K562 (cell line): Measurements from ENCODE around the gene DIAPH3. TPM values are rescaled to one million over a fixed set of nuclear protein-coding genes. Genes with fewer than 3 reads are reported as not detected.

ENCODE experiments used
- ATAC-seq: fragments of 200-7000 bp; cut with Tn5 transposase; 3 replicates; pipeline ENCODE4 v1.9.1; 2020; ENCODE audit warnings: moderate library complexity
- BruUV-seq: library from RNA; stranded (reverse); fragments of 400-500 nt; replicated peaks from 2 replicates; lab custom pipeline; 2021; lab: Mats Ljungman, UMichigan
- CTCF ChIA-PET: fragments of 300-600 bp; formaldehyde crosslinking; extraction: SDS; loops from one replicate; lab custom pipeline; 2021; ENCODE audit warnings: low intra/inter-chr PET ratio; lab: Yijun Ruan, JAX
- POLR2A ChIA-PET: fragments of 300-600, 350-650 bp; sonication (Branson Sonifier 250); formaldehyde crosslinking; extraction: SDS; loops from one replicate; lab custom pipeline; 2021; ENCODE audit warnings: antibody characterized with exemption, inconsistent platforms; lab: Yijun Ruan, JAX
- DNase-seq, 4 experiments: peaks; one replicate each; pipeline versions ENCODE4 v3.0.0 to v3.0.0-alpha.2; 2011 to 2018; ENCODE audit warnings: low spot score in 3 of 4, mixed read lengths in 3 of 4; ENCODE audit errors: extremely low read depth in 1 of 4
- FAIRE-seq: peaks from 2 replicates; lab custom pipeline; 2011; peaks lifted over from hg19 to GRCh38; lab: Jason Lieb, UNC
- H2AFZ ChIP-seq: 2 replicates; pipeline ENCODE4 v1.6.0; 2011; ENCODE audit warnings: low read depth, low read length, control low read depth, inconsistent platforms
- H3K27ac ChIP-seq: fragments of 200-600 bp; 3 replicates; pipeline ENCODE4 v1.8.0; 2011; ENCODE audit warnings: low read depth, mild to moderate bottlenecking, control low read depth, inconsistent platforms, low read length, moderate library complexity, mixed read lengths; ENCODE audit errors: extremely low read depth
- H3K27me3 ChIP-seq, 2 experiments: fragments of 300-600 bp in 1 of 2; 2 replicates in 1 of 2; 3 replicates in 1 of 2; pipeline versions ENCODE4 v1.6.0 to v1.8.0; 2011; ENCODE audit warnings: inconsistent platforms in 2 of 2, low read length in 2 of 2, mild to moderate bottlenecking in 1 of 2, mixed read lengths in 1 of 2, moderate library complexity in 1 of 2; ENCODE audit not compliant: control insufficient read depth in 2 of 2, insufficient read depth in 2 of 2
- H3K36me3 ChIP-seq: fragments of 300-600 bp; 3 replicates; pipeline ENCODE4 v1.8.0; 2011; ENCODE audit warnings: mild to moderate bottlenecking, low read length, inconsistent platforms; ENCODE audit not compliant: control insufficient read depth, insufficient read depth
- H3K4me1 ChIP-seq, 2 experiments: fragments of 200-600 bp in 1 of 2; replicated peaks in 1 of 2; 2 replicates in 1 of 2; 3 replicates in 1 of 2; pipeline versions ENCODE4 v1.5.1 to v1.8.0; 2011; ENCODE audit warnings: inconsistent platforms in 2 of 2, low read length in 2 of 2, mild to moderate bottlenecking in 1 of 2, mixed read lengths in 1 of 2, moderate library complexity in 1 of 2; ENCODE audit not compliant: control insufficient read depth in 2 of 2, insufficient read depth in 2 of 2
- H3K4me2 ChIP-seq: 2 replicates; pipeline ENCODE4 v1.6.1; 2011; ENCODE audit warnings: low read length, control low read depth, inconsistent platforms, mixed read lengths; ENCODE audit not compliant: insufficient read depth
- H3K4me3 ChIP-seq: fragments of 200-600 bp; sonication (generic), shearing (Covaris generic); 2 replicates; pipeline ENCODE4 v1.5.1; 2016; ENCODE audit warnings: control low read depth, inconsistent platforms
- H3K79me2 ChIP-seq: fragments of 200-600 bp; 3 replicates; pipeline ENCODE4 v1.8.0; 2011; ENCODE audit warnings: low read length, inconsistent platforms; ENCODE audit not compliant: control insufficient read depth, insufficient read depth
- H3K9ac ChIP-seq, 2 experiments: 2 replicates each; pipeline versions ENCODE4 v1.6.0 to v1.6.1; 2011; ENCODE audit warnings: low read depth in 2 of 2, low read length in 2 of 2, control low read depth in 1 of 2, inconsistent platforms in 1 of 2, mild to moderate bottlenecking in 1 of 2, mixed read lengths in 1 of 2; ENCODE audit not compliant: insufficient read depth in 1 of 2
- H3K9me1 ChIP-seq: one replicate; pipeline ENCODE4 v1.6.0; 2011; ENCODE audit warnings: inconsistent platforms, mild to moderate bottlenecking, low read length, moderate library complexity; ENCODE audit not compliant: control insufficient read depth, insufficient read depth
- H3K9me3 ChIP-seq: replicated peaks from 2 replicates; pipeline ENCODE4 v1.5.1; 2011; ENCODE audit warnings: low read depth, low read length, inconsistent platforms; ENCODE audit not compliant: control insufficient read depth, insufficient read depth
- H4K20me1 ChIP-seq: replicated peaks from 2 replicates; pipeline ENCODE4 v1.6.1; 2011; ENCODE audit warnings: low read length, inconsistent platforms, mixed read lengths; ENCODE audit not compliant: control insufficient read depth, insufficient read depth
- CUX1 ChIP-seq: fragments of 200-800 bp; sonication (Bioruptor generic); IDR thresholded peaks from 2 replicates; pipeline ENCODE4 v1.6.1; 2016; ENCODE audit warnings: missing genetic modification characterization, missing compliant biosample characterization
- DPF2 ChIP-seq: fragments of 450-650 bp; IDR thresholded peaks from 2 replicates; pipeline ENCODE4 v1.6.1; 2016
- MXI1 ChIP-seq: IDR thresholded peaks from 2 replicates; pipeline ENCODE4 v1.6.1; 2011; ENCODE audit warnings: low read depth, mild to moderate bottlenecking, improper control_type of control experiment, low read length
- PTRF ChIP-seq: fragments of 450-650 bp; IDR thresholded peaks from 2 replicates; pipeline ENCODE4 v1.6.1; 2016; ENCODE audit warnings: mild to moderate bottlenecking, missing genetic modification characterization, missing compliant biosample characterization
- SMARCB1 ChIP-seq: IDR thresholded peaks from 2 replicates; pipeline ENCODE4 v1.6.1; 2011; ENCODE audit warnings: improper control_type of control experiment, low read depth; ENCODE audit not compliant: insufficient read length
- ZNF778 ChIP-seq: fragments of 450-650 bp; formaldehyde crosslinking; IDR thresholded peaks from 2 replicates; pipeline ENCODE4 v1.4.0; 2020; ENCODE audit warnings: mild to moderate bottlenecking, moderate library complexity
- WGBS: fragments of 100-300 bp; shearing (Covaris generic); methylation state at CpG from one replicate; pipeline ENCODE4 v1.1.6; 2016; ENCODE audit warnings: low coverage, mixed read lengths; ENCODE audit not compliant: insufficient coverage; ENCODE audit errors: missing lambda C conversion rate; 5-methylcytosine and 5-hydroxymethylcytosine counted together
- in situ Hi-C: fragments of 300-500 bp; cut with MboI; formaldehyde crosslinking; loops from 4 replicates; pipeline ENCODE4 v1.15.0; 2018; ENCODE audit warnings: inconsistent platforms, mixed read lengths
- intact Hi-C: fragments of 100-400 bp; cut with micrococcal nuclease; formaldehyde crosslinking; loops from 2 replicates; pipeline ENCODE4 v1.14.2; 2022
- polyA plus RNA-seq, 8 experiments: library from polyadenylated mRNA; depleted of rRNA in 4 of 8; stranded (reverse) in 5 of 8; unstranded in 3 of 8; fragments of >200 nt; fragmentation: Nextera tagmentation in 2 of 8; fragmentation: Illumina TruSeq in 1 of 8; extraction: Ambion mirVana in 2 of 8; extraction: Trizol in 1 of 8; gene quantifications; 2 replicates each; pipeline versions ENCODE4 v1.2.1 to v1.2.3, GENCODE V29; 2011 to 2014; ENCODE audit warnings: inconsistent platforms in 1 of 8, missing spikeins in 1 of 8
- total RNA-seq, 7 experiments: library from RNA; depleted of rRNA in 6 of 7; stranded (reverse); fragments of >200 nt in 6 of 7; fragmentation: Illumina TruSeq in 2 of 7; extraction: Trizol in 2 of 7; gene quantifications; 2 replicates each; pipeline versions ENCODE4 v1.2.1 to v1.2.3, GENCODE V29; 2011 to 2021; ENCODE audit warnings: low replicate concordance in 1 of 7
- TF ChIP-seq, protein P1 (sequence below): sonication (generic); formaldehyde crosslinking; IDR thresholded peaks from 2 replicates; pipeline ENCODE4 v1.4.0; 2020; ENCODE audit warnings: mild to moderate bottlenecking, missing genetic modification reagents

DIAPH3 gene
- total and polyA plus RNA-seq, 9 of the 15 experiments (the other 6 are each of a cell fraction or from before 2014, with no cell fraction given), result 9.0 to 18.7 (median 14.7) TPM

DNA sequence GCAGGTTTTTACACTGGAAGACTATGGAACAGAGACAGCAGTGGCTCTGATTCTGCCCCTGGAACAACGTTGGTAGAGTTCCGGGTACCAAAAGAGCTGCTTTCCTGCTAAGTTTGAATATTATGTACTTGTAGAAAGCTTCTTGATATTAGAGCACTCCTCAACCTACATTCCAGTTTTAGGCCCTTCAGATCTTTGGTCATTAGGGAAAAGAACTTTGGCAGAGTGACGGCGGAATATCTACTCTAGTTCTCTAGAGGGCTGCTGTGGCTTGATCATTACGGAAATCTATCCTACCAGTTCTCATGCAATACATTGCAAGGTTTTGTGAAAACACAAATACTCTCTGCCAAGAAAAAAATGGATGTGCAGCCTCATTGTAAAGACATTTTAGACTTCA lies 415.7 kb downstream of the DIAPH3 start:
- no peak overlapping the region; the same call in 1 of the 2 replicates for H2AFZ ChIP-seq
- H3K9me1 ChIP-seq, result no peaks in the 10 kb centered on the region
- in situ Hi-C loops, result no loop called here
- H3K4me1 ChIP-seq, result peaks cover 0 to 2% of the 10 kb centered on the region in 2 experiments; a peak in 2 of 5 replicates
- ChIA-PET CTCF (no interaction called here), POLR2A (no interaction called here)
- H3K4me3 ChIP-seq, result no peak overlapping the region
- DNase-seq, result no peak
- intact Hi-C loops, result no loop called here
- H3K27me3 ChIP-seq, result no peaks in the 10 kb centered on the region
- TF ChIP-seq, protein P1, sequence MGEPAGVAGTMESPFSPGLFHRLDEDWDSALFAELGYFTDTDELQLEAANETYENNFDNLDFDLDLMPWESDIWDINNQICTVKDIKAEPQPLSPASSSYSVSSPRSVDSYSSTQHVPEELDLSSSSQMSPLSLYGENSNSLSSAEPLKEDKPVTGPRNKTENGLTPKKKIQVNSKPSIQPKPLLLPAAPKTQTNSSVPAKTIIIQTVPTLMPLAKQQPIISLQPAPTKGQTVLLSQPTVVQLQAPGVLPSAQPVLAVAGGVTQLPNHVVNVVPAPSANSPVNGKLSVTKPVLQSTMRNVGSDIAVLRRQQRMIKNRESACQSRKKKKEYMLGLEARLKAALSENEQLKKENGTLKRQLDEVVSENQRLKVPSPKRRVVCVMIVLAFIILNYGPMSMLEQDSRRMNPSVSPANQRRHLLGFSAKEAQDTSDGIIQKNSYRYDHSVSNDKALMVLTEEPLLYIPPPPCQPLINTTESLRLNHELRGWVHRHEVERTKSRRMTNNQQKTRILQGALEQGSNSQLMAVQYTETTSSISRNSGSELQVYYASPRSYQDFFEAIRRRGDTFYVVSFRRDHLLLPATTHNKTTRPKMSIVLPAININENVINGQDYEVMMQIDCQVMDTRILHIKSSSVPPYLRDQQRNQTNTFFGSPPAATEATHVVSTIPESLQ (CRISPR knock-in tag), result no peak
- no peak for TF ChIP-seq PTRF (tag)
- TF ChIP-seq ZNF778 (CRISPR knock-in tag), result no peak
- TF ChIP-seq DPF2, result no peak
- no peak for TF ChIP-seq SMARCB1
- no peak for TF ChIP-seq CUX1 (CRISPR knock-in tag)
- TF ChIP-seq MXI1, result no peak
- H3K4me2 ChIP-seq, result no peak overlapping the region
- no peak for FAIRE-seq
- no peaks in the 10 kb centered on the region for H4K20me1 ChIP-seq
- ATAC-seq, result no peak
- no peaks in the 10 kb centered on the region for H3K36me3 ChIP-seq
- no TSS peak for BruUV-seq
- 100% methylated on average over 2 of the region's 5 CpGs for WGBS
- no peak overlapping the region for H3K9ac ChIP-seq
- no peaks in the 10 kb centered on the region for H3K9me3 ChIP-seq
- no peak overlapping the region for H3K27ac ChIP-seq
- H3K79me2 ChIP-seq, result no peaks in the 10 kb centered on the region
